Islet of Langerhans (tissue), 1 donor: ENCODE measurements around the gene MACROH2A1.

Experiments used
- FAIRE-seq: peaks from one replicate; lab custom pipeline; 2011; peaks lifted over from hg19 to GRCh38; lab: Jason Lieb, UNC

MACROH2A1 gene

DNA sequence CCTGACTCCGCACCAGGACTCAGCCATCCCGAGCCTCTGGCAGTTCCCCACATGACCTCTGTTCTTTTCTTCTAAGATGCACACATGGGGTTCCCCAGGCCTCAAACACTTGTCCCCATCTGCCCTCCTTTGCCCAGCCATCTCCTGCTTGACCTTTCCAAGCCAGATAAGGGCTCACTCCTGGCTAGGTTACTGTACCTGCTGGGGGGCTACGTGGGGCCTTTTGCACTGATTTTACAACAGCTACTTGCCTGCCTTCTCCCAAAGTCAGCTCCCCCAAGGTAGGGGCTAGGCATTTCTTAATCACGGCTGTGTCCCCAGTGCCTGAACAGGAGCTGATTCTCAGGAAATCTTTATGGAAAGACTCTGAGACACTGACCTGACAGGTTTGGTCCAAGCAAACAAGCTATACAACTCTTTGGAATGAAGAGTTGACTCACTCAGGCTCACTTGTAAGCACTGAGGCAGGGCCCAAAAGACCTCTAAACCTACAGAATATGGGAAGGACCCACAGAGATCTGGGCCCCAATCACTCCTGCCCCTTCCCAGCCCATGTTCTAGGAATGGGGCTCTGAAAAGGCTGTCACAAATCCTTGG lies 2.5 kb downstream of the MACROH2A1 start:
- FAIRE-seq: no peak

DNA sequence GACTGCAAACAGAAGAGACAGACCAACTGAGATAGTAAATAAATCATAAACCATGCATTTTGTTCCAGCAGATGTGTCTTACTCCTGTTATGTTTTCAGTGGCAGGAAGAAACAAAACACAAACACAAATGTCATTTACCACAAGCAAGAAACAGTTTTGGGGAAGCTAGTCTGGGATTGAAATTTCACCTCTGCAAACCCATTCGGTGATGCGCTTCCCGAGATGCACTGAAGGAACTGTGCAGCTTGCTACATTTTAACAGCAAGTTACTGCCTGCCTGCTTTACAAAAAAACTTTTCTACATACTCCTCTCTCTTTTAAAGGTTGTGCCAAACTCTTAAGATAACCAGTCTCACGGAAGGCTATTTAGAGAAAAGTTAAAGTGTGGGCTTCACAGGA lies 3.2 kb downstream of the MACROH2A1 start:
- no peak for FAIRE-seq

- FAIRE-seq: no peak
Observed at GRCh38 chr5:135395451-135395850, 3.6 kb downstream of the MACROH2A1 start.

DNA sequence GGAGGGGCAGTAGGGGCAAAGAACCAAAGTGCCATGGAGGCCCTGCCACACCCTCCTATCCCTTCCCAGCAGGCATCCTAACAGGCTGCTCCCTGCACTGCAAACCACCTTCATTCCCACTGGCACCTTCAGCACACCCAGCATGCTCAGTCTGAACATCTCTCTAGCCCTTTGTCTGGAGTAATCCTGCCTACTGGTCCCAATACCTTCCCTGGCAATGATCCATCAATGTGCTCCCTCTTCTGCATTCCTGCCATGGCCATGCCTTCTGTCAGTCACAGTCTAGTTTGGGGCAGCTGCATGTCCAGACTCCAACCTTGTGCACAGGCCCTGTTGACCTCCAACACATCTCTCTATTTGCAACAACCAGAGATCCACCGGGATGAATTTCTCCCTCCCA lies 4.9 kb downstream of the MACROH2A1 start:
- no peak for FAIRE-seq

DNA sequence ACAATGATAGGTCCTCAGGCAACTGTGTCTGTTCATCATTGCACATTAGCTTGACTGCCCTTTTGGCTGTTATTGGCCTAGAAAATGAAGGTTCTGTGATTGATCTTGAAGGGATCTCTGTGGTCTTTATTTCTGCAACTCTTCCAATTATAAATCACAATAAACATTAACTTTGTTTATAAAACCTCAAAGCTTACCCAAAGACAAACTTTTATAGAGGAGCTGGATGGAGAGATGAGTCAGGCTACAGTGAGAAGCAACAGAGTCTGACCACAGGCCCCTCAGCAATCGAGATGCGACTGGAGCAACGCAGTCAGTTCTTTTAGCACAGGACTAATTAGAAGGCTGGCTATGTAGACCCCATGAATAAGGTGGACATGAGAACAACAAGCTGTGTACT lies 5.3 kb downstream of the MACROH2A1 start:
- no peak for FAIRE-seq

DNA sequence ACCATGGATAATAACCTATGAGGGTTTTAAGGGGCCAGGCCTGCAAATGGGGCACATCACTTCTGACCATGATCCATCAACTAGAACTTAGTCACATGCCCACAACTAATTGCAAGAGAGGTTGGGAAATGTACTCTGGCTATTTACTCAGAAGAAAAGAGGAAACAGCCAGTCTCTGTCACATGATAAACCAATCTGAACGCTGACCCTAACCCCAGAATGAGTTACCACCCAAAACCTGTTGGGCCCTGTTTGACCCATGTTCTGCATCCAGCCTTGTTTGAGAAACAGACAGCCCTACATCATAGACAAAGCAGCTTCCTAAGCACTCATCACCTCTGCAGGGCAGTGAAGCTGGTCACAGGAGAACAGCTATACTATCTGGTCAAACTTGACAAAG lies 5.8 kb downstream of the MACROH2A1 start:
- FAIRE-seq: no peak

- no peak for FAIRE-seq
Observed at GRCh38 chr5:135392256-135392655, 6.8 kb downstream of the MACROH2A1 start.

DNA sequence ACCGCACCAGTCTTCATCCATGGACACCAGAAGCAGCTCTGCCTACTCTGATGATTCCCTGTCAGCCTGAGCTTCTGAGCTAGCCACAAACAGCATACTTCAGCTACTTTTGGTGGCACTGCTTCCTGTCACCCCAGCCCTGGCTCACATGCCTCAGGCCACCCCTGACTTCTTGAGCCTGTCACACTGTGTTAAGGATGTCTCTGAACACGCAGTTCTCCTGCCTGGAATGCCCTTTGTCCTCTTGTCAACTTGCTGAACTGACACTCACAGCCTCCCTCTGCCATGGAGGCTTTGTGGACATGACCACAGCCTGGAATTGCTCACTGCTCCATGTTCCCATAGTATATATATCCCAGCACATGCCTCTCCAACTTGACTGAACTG lies 7.2 kb downstream of the MACROH2A1 start:
- no peak for FAIRE-seq

DNA sequence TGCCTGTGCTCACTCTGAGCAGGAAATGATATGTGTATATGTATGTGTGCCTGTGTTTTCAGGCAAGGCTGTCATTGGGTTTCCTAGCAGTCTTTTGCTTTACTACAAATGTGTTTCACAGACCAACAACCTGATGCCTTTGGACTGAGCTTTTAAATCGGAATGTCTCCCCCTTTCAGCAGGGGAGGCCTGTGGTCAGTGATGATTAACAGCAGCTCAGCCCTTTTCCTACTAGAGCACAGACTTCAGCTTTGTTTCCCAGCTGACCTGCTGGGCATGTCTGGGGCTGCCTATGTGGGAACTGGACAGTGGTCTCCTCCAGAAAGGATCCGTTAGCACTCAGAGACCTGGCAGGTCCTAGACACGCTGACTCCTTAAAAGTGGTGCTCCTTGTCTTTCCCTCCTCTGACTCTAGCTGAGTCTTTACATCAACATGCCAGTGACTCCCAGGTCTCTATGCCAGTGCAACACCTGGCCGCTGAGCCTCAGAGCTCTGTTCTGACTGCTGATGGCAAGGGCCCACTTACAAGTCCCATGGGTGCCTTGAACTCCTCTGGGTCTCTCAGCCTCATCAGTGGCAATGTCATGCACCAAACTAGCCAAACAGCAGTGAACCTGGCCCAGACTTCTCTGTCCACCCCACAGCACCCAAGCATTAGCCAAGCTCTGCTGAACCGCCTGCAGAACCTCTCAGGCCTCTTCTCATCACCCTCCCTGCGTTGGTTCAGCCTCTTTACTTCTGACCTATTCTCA lies 7.7 kb downstream of the MACROH2A1 start:
- FAIRE-seq: no peak

DNA sequence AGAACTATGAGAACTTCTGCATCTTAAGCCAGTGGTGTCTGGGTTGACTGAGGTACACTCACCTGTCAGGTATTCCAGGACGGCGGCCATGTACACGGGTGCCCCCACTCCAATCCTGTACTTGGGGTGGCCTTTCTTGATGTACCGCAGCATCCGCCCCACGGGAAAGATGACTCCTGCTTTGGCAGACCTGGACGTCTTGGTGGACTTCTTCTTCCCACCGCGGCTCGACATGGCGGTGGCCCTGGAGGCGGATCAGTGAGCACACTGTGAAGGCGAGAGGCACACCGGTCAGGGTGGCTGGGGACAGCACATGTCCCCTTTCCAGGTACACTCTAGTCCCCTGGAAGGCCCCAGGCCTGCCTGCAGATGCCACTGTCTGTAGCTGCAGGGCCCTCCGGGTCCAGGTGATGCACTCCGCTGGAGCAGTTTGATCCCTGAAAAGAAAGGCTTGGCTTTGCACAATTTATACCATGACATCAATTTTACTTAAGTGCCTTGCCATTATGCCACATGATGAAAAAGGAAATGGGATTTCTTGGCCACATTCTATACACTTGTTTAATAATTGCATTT lies 10.1 kb downstream of the MACROH2A1 start:
- no peak for FAIRE-seq

DNA sequence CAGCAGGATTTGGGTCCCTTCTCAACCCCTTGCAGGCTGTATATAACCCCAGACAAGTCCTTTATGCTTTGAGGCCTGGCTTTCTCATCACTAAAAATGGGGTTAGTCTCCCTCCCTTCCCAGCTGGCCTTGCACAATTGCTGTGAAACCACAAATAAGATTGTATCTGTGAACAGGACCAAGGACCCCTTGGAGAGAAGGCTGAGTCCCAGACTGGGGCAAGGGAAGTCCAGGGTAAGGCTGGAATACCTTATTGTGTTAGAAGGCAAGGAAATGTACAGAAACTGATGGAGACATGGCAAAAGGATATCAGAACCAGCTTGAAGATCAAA lies 11.4 kb downstream of the MACROH2A1 start:
- FAIRE-seq: no peak

GRCh38 chr5:135386886-135387628 lies 12.0 kb downstream of the MACROH2A1 start:
- FAIRE-seq: no peak

- no peak for FAIRE-seq
Observed at GRCh38 chr5:135386096-135386495, 12.9 kb downstream of the MACROH2A1 start.

DNA sequence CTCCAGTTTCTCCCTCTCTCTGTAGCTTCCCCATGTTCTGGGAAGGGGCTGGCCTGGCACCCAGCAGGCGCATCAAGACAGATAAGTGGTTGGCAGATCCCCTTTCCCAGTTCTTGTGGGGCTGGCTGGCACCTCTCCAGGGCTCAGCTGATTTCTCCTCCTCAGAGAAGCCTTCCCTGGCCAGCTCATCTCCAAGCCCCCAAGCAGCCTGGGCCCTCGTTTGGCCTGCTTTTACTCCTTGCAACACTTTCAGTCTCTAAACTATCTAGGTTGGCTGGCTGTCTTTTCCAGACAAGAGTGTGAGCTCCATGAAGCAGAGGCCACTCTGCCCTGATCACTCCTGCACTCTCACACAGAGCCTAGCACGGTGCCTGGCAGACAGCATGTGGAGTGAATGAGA lies 13.5 kb downstream of the MACROH2A1 start:
- no peak for FAIRE-seq

GRCh38 chr5:135384898-135385297 lies 14.1 kb downstream of the MACROH2A1 start:
- no peak for FAIRE-seq

DNA sequence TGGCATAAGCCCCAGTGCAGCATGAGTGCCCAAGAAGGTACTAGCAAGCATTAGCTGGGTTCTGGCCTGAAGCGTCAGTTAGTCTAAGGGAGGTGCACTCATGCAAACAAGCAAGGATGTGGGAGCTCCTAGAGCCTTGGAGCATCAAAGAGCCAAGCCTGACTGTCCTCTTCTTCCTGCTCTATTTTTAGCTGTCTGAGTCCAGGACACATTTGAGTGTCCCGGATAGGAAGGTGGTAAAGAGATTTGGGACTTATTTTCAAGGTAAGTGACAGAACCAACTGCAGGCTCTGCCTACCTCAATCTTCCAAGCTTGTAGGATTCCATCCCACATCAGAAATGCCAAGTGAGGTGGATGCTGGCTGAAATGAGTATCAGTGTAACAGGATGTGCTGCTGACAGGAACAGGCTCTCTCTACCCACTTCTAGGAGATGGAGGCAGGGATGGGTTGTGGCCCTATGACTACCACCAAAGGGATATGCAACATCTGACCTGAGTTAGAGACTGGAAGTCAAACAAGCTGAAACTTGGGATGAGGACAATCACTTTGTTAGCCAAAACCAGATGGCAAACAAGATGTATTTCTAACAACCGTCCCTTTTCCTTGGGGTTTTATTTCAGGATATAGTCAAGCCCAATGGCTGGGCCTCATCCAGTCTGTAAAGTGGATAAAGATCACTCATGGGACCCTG lies 15.1 kb downstream of the MACROH2A1 start:
- no peak for FAIRE-seq

DNA sequence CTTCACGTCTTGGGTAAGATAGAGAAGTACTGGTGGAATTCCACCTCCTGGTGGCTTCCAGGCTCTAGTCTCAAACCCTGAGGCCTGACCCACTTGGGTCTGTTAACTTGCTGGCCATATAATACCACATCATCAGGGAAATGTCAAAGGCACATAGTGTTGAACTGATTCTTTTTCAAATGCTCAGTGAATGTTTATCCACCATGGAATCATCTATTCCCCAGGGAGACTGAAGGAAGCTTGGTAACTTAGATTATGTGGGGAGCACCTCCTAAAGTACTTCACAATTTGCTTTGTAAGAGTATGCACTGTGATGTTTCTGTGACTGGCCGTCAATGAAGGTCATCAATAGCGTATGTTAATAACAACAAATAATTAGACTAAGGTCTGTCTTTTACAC lies 16.1 kb downstream of the MACROH2A1 start:
- no peak for FAIRE-seq

- FAIRE-seq: no peak
Observed at GRCh38 chr5:135382106-135382790, 16.8 kb downstream of the MACROH2A1 start.

- no peak for FAIRE-seq
Observed at GRCh38 chr5:135379046-135379654, 19.9 kb downstream of the MACROH2A1 start.

GRCh38 chr5:135377751-135378680 lies 21.0 kb downstream of the MACROH2A1 start:
- no peak for FAIRE-seq
